PC-9 (cell line): ENCODE data around the gene WFDC8. TPM values are rescaled to one million over a fixed set of nuclear protein-coding genes. Genes with fewer than 3 reads are reported as not detected.

Source experiments
- BruUV-seq: library from RNA; stranded (reverse); fragments of 400-500 nt; replicated peaks from 2 replicates; lab custom pipeline; 2021; lab: Mats Ljungman, UMichigan
- CTCF ChIA-PET: fragments of 300-600 bp; sonication (Branson Sonifier 250); formaldehyde crosslinking; loops from one replicate; lab custom pipeline; 2022; ENCODE audit warnings: antibody characterized with exemption; lab: Charles Lee
- POLR2A ChIA-PET: fragments of 300-600 bp; sonication (Branson Sonifier 250); formaldehyde crosslinking; loops from one replicate; lab custom pipeline; 2022; ENCODE audit warnings: antibody characterized with exemption; ENCODE audit not compliant: unreplicated experiment; lab: Charles Lee
- DNase-seq, 2 experiments: peaks; one replicate each; pipeline versions ENCODE4 v3.0.0 to v3.0.0-alpha.2; 2015 to 2022; ENCODE audit warnings: mixed read lengths in 1 of 2
- H2AFZ ChIP-seq: fragments of 200-600 bp; sonication (generic); 2 replicates; pipeline ENCODE4 v1.8.1; 2017; ENCODE audit warnings: antibody characterized with exemption
- H3F3A ChIP-seq: fragments of 200-600 bp; sonication (generic); 2 replicates; pipeline ENCODE4 v1.8.1; 2017; ENCODE audit warnings: antibody characterized with exemption, mild to moderate bottlenecking, low read depth; ENCODE audit not compliant: insufficient read depth
- H3K27ac ChIP-seq: fragments of 200-600 bp; sonication (generic); 2 replicates; pipeline ENCODE4 v1.6.1; 2016; ENCODE audit warnings: mixed run types
- H3K27me3 ChIP-seq: fragments of 200-600 bp; sonication (generic); 2 replicates; pipeline ENCODE4 v1.6.1; 2016; ENCODE audit warnings: low read depth, mixed run types; ENCODE audit not compliant: insufficient read depth
- H3K36me3 ChIP-seq: fragments of 200-600 bp; sonication (generic); 2 replicates; pipeline ENCODE4 v1.6.1; 2016; ENCODE audit warnings: low read depth, mixed run types
- H3K4me1 ChIP-seq: fragments of 200-600 bp; sonication (generic); replicated peaks from 2 replicates; pipeline ENCODE4 v1.6.1; 2016; ENCODE audit warnings: mixed run types; ENCODE audit not compliant: insufficient read depth
- H3K4me2 ChIP-seq: fragments of 200-600 bp; sonication (generic); 2 replicates; pipeline ENCODE4 v1.6.1; 2017; ENCODE audit warnings: mixed run types
- H3K4me3 ChIP-seq: fragments of 200-600 bp; sonication (generic); 2 replicates; pipeline ENCODE4 v1.6.1; 2016; ENCODE audit warnings: mixed run types
- H3K79me2 ChIP-seq: fragments of 200-600 bp; sonication (generic); 2 replicates; pipeline ENCODE4 v1.6.1; 2017; ENCODE audit warnings: low read depth, mixed run types
- H3K9me2 ChIP-seq: fragments of 200-600 bp; sonication (generic); 2 replicates; pipeline ENCODE4 v1.8.1; 2017; ENCODE audit warnings: mild to moderate bottlenecking; ENCODE audit not compliant: insufficient read depth
- H3K9me3 ChIP-seq: fragments of 200-600 bp; sonication (generic); 2 replicates; pipeline ENCODE4 v1.8.1; 2016; ENCODE audit warnings: low read depth; ENCODE audit not compliant: insufficient read depth
- H4K20me1 ChIP-seq: fragments of 200-600 bp; sonication (generic); 2 replicates; pipeline ENCODE4 v1.8.1; 2017; ENCODE audit not compliant: insufficient read depth
- CTCF ChIP-seq: fragments of 200-600 bp; sonication (generic); conservative IDR thresholded peaks from 2 replicates; pipeline ENCODE4 v1.6.1; 2017; ENCODE audit warnings: mixed run types, antibody characterized with exemption, mild to moderate bottlenecking, moderate library complexity
- EZH2 ChIP-seq: fragments of 200-600 bp; sonication (generic); IDR thresholded peaks from 2 replicates; pipeline ENCODE4 v1.8.0; 2017; ENCODE audit warnings: antibody characterized with exemption, low read depth
- intact Hi-C: fragments of 100-400 bp; cut with micrococcal nuclease; formaldehyde crosslinking; loops from one replicate; pipeline ENCODE4 v1.10.0; 2022; ENCODE audit not compliant: unreplicated experiment
- total RNA-seq: library from RNA; stranded (reverse); gene quantifications from 2 replicates; pipeline ENCODE4 v1.2.3, GENCODE V29; 2021

WFDC8 gene
- total RNA-seq, 1 experiment from 2014 or later: not detected

DNA sequence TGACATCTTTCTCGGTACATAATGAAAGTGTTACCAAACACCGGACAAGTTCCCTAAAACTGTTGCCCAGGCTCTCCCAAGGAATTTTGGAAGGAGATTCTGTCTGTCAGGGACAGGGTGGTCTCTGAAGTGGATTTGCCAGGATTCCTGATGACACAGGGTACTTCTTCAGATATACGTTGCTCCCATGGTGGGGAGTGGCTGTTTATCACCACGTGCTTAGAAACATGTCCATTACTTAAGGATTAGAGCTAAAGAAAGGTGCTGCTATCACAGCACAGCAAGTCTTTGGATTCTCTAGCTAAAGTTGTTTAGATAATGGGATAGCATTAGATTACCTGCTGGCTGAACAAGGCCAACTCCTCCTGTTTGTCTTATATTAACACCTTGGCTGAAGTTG is 70.0 kb downstream of the WFDC8 start:
- POLR2A ChIA-PET: interaction anchor here (0.6 kb wide), 1 partner anchor 18 kb away, joined by 13 read pairs; no protein-coding TSS in a partner anchor
- no peaks in the 10 kb centered on the region for H3K79me2 ChIP-seq
- peak overlapping the region; percentile 95 for H3K27ac ChIP-seq
- TF ChIP-seq CTCF: no peak
- TF ChIP-seq EZH2: no peak
- no peak overlapping the region for H2AFZ ChIP-seq
- H3K9me2 ChIP-seq: no peaks in the 10 kb centered on the region
- H4K20me1 ChIP-seq: no peaks in the 10 kb centered on the region
- H3K36me3 ChIP-seq: no peaks in the 10 kb centered on the region
- no peak for DNase-seq
- no TSS peak for BruUV-seq
- H3K27me3 ChIP-seq: no peaks in the 10 kb centered on the region
- no peak overlapping the region for H3K4me3 ChIP-seq
- peak overlapping the region; percentile 49 for H3K4me2 ChIP-seq
- H3F3A ChIP-seq: peaks cover 27% of the 10 kb centered on the region
- CTCF ChIA-PET: interaction anchor here (0.7 kb wide), 1 partner anchor 262 kb away, joined by 26 read pairs; no protein-coding TSS in a partner anchor
- intact Hi-C loops: no loop called here
- peaks cover 45% of the 10 kb centered on the region for H3K4me1 ChIP-seq
- 0 out of 2 replicates have a peak, but pooled peaks cover 3% of the 10 kb centered on the region for H3K9me3 ChIP-seq

DNA sequence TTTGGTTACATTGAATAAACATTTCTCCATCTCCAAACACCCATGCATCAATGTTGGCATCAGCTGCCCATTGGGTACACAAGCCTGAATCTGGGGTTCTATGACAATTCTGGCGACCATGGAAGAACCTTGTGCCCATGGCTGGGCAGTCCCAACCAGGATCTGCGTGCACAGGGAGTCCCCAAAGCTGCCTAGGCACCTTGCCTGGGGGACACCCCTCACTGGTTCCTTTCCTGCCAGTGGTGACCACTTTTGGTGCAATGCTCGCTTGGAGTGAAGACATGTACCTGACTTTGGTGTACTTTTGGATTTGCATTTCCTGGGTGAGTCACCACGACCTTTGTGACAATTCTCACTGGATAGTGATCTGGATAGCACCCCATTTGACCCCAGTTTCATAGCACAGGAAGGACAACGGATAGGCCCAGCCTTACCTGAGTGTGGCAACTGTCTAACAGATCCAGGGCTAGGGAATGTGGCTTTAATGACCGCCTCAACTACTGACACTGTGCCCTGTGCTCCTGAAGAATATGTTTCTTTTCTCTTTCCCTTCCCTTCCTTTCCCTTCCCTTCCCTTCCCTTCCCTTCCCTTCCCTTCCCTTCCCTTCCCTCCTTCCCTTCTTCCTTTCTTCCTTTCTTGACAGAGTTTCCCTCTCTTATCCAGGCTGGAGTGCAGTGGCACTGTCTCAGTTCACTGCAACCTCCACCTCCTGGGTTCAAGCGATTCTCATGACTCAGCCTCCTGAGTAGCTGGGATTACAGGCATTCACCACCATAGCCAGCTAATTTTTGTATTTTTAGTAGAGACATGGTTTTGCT is 70.8 kb downstream of the WFDC8 start:
- ChIA-PET POLR2A (interaction anchor here (0.6 kb wide), 1 partner anchor 19 kb away, joined by 13 read pairs; no protein-coding TSS in a partner anchor), CTCF (interaction anchor here (0.7 kb wide), 1 partner anchor 263 kb away, joined by 26 read pairs; no protein-coding TSS in a partner anchor)
- DNase-seq: peak; percentile 61 to 96
- Histone ChIP-seq H3K36me3 (no peaks in the 10 kb centered on the region), H3K4me1 (peaks cover 45% of the 10 kb centered on the region), H3K27me3 (no peaks in the 10 kb centered on the region), H2AFZ (no peak overlapping the region), H3K79me2 (no peaks in the 10 kb centered on the region), H3K27ac (peak overlapping the region; percentile 95), H3K4me3 (peak overlapping the region; percentile 7; the same call in 1 of the 2 replicates), H3K9me2 (no peaks in the 10 kb centered on the region), H3K4me2 (peak overlapping the region; percentile 61), H3K9me3 (0 out of 2 replicates have a peak, but pooled peaks cover 3% of the 10 kb centered on the region), H4K20me1 (no peaks in the 10 kb centered on the region), H3F3A (peaks cover 27% of the 10 kb centered on the region)
- intact Hi-C loops: loop anchor here (1.0 kb wide), 1 partner anchor 10 kb away; no protein-coding TSS in a partner anchor
- BruUV-seq: no TSS peak
- TF ChIP-seq CTCF (no peak), EZH2 (no peak)

DNA sequence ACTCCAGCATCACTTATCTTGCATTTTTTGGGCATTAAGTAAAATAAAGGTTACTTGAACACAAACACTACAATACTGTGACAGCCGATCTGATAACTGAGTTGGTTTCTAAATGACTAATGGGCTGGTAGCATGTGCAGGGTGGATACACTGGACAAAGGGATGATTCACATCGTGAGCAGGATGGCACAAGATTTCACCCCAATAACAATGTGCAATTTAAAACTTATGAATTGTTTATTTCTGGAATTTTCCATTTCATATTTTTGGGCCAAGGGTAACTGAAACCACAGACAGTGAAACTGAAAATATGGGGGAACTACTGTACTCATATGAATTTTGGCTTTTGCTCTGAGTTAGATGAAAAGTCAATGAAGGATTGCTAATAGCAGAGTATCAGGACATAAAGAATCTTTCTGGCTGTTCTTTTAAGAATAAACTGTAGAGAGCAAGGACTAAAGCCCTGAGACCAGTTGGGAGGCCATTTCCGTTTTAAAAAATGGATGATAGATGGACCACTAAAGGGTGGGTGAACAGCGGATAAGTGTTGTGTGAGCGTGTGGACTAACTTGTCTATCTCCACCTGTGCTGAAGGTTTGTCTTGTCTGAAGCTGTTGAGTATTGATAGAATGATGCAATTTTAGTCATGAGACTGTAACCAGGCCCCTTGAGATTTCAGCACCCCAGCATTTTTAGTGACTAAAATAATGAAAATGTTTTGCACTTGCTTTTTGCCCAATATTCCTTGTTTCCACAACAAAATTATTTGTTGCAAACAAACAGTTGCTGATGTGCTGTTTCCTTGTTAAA is 71.9 kb downstream of the WFDC8 start:
- H3K27me3 ChIP-seq: no peaks in the 10 kb centered on the region
- no peaks in the 10 kb centered on the region for H3K36me3 ChIP-seq
- no peaks in the 10 kb centered on the region for H3K9me2 ChIP-seq
- no peaks in the 10 kb centered on the region for H4K20me1 ChIP-seq
- peak in 1 of 2 experiments; percentile 86 for DNase-seq
- H3F3A ChIP-seq: peaks cover 27% of the 10 kb centered on the region
- intact Hi-C loops: loop anchor here (1.0 kb wide), 1 partner anchor 18 kb away; no protein-coding TSS in a partner anchor
- peaks cover 45% of the 10 kb centered on the region for H3K4me1 ChIP-seq
- H3K27ac ChIP-seq: peak overlapping the region; percentile 95
- TF ChIP-seq CTCF (no peak), EZH2 (no peak)
- ChIA-PET POLR2A (no interaction called here), CTCF (no interaction called here)
- H3K4me3 ChIP-seq: peak overlapping the region; percentile 7; the same call in 1 of the 2 replicates
- H2AFZ ChIP-seq: no peak overlapping the region
- 0 out of 2 replicates have a peak, but pooled peaks cover 3% of the 10 kb centered on the region for H3K9me3 ChIP-seq
- H3K79me2 ChIP-seq: no peaks in the 10 kb centered on the region
- peak overlapping the region; percentile 61 for H3K4me2 ChIP-seq
- BruUV-seq: no TSS peak
